CD4-positive, alpha-beta T cell treated with Interleukin-17A for 1 hour (primary cell): ENCODE measurements around the gene HNMT.
"Not testable (repeated sequence)": the region's sequence is repeated elsewhere in the genome, so short reads cannot be mapped to it uniquely, and the experiment has no call there.

Experiments used
- DNase-seq: peaks from one replicate; pipeline ENCODE4 v3.0.0-alpha.2; 2020

Gene HNMT

DNA sequence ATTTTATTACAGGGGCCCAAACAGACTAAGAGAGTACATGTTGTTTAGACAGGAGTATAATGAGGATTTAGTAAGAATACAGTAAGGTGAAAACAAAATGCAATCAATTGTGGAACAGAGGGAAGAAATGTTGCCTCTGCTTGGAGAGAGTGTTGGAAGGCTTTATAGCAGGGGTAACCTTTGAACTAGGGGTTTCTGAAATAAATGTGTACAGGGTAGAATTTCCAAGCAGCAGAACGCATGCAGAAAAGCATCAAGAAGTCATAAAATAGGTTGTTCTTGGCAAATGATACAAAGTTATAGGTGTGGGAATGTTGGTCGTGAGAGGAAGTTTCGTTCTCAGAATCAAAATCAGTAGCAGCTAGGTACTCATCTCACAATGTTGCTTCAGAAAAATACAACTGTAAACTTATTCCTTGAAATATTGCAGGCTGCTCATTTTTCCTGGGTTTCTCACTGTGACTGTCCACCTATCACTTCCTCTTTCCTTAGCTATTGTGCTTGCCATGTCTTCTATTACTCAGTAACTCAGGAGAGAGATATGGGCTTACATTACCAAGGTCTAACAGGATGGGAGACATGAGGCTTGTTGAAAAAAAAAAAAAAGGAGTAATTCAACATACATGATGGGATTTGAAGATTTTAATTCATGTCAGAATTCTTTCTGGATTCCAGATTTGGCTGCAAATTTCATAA is 17.1 kb upstream of the HNMT start:
- DNase-seq = no peak

DNA sequence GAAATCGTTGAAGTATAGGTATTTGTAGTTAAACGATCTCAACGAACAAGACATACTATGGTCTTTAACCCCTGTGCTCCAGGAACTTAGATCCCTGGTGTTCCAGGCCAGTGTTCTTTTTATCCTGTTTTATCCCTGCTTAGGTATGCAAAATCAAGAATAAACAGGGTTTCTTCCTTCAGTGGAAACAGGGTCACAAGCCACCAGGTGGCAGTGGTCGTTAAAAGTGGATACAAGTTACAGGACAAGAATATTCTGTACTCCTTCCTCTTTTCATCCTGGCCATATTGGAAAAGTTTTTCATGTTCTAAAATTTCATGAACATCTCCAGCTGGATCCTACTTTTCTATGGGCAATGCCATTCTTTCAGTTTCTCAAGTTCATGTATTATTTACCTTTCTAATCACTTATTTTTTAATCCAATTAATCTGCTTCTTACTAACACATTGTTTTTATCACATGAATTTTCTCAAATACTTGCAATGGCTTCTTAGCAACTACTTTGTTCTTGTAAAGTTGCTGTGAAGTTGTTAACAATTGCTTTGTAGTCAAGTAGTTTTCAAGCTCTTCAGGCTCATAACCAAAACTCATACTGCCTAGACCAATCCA is 16.4 kb upstream of the HNMT start:
- DNase-seq = peak; percentile 44

- DNase-seq = no peak
These were observed 15.4 kb upstream of the HNMT start for GRCh38 chr2:137948894-137949293.

- no peak for DNase-seq
These were observed 14.0 kb upstream of the HNMT start for GRCh38 chr2:137950238-137950637.

GRCh38 chr2:137951586-137951985 is 12.7 kb upstream of the HNMT start:
- DNase-seq = no peak

GRCh38 chr2:137952586-137953129 is 11.6 kb upstream of the HNMT start:
- DNase-seq = peak; percentile 58

- DNase-seq = no peak
These were observed 8.7 kb upstream of the HNMT start for GRCh38 chr2:137955536-137955935.

- no peak for DNase-seq
These were observed 7.2 kb upstream of the HNMT start for GRCh38 chr2:137957033-137957432.

GRCh38 chr2:137959166-137959565 is 5.1 kb upstream of the HNMT start:
- DNase-seq = no peak

DNA sequence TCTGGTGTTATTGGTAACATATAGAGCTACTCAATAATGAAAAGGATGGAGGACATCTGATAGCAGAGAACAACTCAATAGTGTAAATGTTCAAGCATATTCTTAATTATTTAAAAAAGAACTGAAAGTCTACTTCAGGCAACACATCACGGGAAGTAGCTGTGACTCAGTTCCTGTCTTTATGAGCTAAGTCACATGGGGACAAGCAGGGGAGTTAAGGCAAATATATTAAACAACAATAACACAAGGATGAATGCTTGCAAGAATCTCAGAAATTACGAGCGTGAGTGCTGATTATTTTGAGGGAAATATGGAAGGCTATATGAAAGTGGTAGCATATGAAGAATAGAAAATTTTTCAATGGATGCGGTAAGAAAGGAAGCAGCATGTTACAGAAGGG is 4.0 kb upstream of the HNMT start:
- no peak for DNase-seq

GRCh38 chr2:137961602-137962001 is 2.7 kb upstream of the HNMT start:
- DNase-seq = no peak

GRCh38 chr2:137963535-137964065 is 673 bp upstream of the HNMT start:
- DNase-seq = no peak

DNA sequence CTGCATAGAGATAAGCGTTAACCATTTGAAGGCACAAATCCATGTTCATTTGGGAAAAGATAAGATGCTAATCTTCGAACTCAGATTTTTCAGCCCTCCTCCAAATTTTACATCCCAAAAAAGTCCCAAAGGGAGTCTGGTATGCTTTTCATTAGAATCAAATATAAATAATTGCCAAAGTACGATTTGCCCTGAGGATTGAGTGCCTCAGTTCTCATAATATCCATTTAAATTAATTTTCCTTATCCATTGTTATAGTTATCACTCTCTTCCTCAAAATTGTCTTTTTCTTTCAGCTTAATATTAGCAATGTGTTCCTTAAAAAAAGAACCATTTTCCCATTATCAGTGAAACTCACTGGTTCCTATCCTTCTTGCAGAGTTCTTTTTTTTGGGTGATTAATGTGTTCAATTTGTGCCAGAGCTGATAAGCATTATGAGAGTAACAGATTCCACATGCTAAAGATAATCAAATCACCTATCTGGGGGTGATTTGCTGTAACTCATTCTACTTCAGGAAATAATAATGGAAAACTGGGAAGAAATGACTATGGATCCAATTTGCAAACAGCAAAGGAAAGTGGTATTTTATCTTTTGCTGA is 686 bp downstream of the HNMT start:
- DNase-seq = no peak

DNA sequence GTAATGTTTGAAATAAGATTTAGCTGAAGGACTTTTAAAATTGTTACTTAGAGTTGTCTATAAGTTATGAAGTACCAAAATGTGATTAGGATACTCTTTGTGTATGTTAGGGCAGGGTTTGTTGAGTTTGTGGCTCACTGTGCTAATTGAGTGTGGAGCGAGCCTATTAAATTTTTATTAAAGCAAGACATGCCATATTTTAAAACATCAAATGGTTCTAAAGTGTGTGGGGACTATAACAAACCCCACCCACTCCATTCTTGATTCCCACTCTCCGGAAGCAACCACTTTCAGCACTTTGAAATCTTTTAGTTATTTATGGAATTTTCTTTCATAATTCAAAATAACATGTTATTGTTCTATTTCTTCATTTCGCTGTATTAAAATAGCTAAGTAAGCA is 1.8 kb downstream of the HNMT start:
- DNase-seq = no peak

DNA sequence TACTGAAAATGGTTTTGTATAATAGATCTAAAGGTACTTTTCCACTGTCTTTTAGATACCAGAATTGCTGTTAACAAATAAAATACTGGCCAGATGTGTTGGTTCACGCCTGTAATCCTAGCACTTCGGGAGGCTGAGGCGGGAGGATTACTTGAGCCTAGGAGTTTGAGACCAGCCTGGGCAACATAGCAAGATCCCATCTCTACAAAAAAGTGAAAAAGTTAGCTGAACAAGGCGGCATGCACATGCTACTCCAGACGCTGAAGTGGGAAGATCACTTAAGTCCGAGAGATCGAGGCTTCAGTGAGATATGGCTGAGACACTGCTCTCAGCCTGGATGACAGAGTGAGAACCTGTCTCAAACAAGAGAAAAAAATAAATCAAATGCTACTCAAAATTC is 2.8 kb downstream of the HNMT start:
- no peak for DNase-seq

DNA sequence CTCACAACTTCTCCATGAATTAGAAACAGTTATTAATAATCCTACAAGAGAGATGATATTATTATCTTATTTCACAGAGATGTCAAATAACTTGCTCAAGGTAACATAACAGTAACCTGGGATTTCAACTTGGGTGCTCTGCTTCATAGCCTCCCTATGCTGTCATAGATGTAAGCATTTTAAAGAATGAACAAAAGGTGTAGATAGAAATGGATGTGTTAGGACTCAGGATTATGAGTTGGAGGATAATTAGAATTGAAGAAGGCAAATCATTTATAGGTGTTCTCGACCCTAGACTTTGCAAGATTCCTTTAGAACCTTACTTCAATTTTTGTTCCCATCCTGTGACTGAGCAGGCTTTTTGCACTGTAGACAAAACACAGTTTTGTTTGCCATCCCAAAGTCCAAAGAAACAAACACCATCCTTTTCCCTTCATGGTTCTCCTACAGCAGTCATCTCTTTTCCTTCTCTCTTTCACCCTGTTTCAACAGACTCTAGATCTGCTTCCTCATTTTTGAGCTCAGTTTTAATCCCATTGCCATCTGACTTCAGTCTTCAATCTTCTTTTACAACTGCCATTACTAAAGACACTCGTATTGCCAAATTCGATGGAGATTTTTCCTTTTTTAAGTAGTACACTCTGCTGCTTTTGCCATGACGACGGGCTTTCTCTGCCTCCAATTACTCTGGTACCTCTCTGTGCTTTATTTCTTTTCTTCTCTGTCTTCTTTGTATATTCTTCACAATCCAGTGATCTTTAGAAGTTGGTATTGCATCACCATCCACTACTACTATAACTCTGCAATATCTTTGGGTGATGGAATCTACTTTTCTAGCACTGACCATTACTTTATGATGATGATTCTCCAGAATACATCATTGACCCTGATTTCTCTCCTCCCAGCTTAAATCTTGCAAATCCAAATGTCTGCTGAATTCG is 4.5 kb downstream of the HNMT start:
- no peak for DNase-seq

DNA sequence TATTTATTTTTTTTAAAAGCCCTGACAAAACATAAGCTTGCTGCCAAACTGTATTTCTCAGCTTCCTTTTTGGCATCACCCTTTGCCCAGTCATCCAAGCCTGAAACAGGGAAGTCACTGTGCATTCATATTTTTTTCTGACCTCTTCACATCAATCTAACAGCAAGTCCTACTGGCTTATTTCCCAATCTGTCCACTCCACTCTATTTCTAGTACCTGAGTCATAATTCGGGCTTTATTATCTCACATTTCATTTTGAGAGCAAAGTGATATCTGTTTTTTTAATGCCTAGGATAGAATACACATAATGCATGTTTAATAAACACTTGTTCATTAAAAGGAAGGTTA is 5.1 kb downstream of the HNMT start:
- no peak for DNase-seq

- DNase-seq = no peak
These were observed 5.6 kb downstream of the HNMT start for GRCh38 chr2:137969876-137970275.

DNA sequence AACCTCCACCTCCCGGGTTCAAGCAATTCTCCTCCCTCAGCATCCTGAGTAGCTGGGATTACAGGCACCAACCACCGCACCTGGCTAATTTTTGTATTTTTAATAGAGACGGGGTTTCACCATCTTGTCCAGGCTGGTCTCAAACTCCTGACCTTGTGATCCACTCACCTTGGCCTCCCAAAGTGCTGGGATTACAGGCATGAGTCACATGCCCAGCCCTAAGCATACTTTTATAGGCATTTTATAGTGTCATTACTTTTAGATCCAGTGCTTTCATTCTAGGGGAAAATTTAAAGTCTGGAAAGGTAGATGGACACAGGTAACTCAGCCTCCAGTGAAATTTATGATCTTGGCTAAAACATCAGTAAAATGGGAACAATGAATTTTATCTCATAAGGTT is 7.0 kb downstream of the HNMT start:
- not testable (repeated sequence) for DNase-seq

- DNase-seq = no peak
These were observed 9.0 kb downstream of the HNMT start for GRCh38 chr2:137973280-137973679.

DNA sequence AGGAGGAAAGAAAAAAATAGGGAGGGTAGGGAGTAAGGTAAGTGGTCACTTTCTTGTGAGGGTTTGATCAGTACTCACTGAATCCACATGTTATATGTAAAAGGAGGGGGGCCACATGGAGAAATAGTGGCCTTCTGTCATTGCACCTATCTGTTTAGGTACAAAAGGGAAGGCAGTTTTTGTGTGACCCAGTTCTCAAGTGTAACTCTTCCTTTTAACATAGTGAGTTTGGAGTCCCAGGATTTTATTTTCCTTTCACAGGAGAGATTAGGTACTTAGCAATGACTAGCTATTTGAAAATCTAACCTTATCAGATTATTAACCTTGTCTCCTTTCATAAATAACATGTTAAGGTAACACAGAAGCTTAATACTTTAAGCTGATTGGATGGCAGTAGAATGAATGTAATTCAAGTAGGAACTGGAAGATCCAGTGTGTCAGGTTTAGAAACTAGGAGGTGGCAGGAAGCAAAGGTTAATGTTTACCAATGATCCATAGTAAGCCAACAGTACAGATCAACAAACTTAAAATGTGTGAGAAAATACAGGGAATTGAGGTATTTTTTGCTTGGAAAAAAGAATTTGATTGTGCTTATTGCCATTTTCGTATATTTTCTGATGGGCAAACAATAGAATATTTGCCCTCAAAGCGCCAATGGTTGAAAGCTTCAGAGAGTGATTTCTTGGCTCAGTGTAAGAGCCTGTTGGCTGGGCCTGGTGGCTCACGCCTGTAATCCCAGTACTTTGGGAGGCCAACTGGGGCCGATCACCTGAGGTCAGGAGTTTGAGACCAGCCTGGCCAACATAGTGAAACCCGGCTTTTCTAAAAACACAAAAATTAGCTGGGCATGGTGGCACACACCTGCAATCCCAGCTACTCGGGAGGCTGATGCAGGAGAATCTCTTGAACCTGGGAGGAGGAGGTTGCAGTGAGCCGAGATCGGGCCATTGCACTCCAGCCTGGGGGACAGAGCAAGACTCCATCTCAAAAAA is 11.3 kb downstream of the HNMT start:
- DNase-seq = no peak

DNA sequence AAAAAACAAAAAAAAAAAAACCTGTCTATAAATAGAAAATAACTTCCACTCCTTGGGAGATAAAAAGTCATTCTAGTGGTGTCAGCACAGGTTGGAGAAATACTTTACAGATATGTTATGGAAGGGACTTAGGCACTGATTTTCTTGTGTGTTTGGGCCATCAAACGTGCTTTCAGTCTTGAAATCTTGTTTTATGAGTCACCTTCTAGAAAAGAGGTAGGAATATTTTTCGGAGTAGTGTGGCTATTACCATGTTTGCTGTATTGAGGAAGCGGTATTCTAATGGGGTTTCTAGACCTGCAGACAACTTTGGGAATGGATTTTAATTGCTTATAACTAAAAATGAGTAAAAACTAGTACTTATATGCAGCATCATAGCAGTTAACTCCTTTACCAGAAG is 12.0 kb downstream of the HNMT start:
- DNase-seq = no peak
